Upper lobe of left lung (tissue), 4 donors: ENCODE data around the gene CYBRD1.

Experiments
- POLR2A ChIP-seq, 4 donors: fragments of 450-650 bp; IDR thresholded peaks; one replicate each; pipeline ENCODE4 v1.5.1; 2016 to 2017; ENCODE audit warnings: antibody characterized with exemption in 4 of 4, mild to moderate bottlenecking in 2 of 4
- TF ChIP-seq, protein P1 (sequence below), 6 experiments: fragments of 450-650 bp in 4 of 6; fragments of 200-600 bp in 2 of 6; sonication (generic) in 2 of 6; IDR thresholded peaks; one replicate each; pipeline ENCODE4 v1.5.1; 2016 to 2019; ENCODE audit warnings: antibody characterized with exemption in 6 of 6

DNA sequence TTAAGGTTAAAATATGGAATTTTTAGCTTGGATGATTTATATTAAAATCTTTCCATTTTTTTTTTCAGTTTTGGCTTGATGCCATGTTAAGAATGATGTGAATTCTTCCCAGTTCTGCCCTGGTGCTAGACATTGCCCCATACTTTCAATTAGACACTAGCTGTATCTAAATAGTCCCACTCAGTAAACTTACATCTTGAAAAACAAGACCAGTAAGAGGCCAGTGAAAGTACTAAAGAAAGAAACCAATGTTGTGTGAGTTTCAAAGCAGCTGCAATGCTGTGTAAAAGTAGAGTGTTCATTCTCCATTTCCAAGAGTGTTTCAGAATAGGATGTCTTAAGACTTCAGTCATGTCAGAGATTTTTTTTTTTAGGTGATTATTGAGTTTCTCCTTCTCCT, 40.0 kb upstream of the CYBRD1 start:
- TF ChIP-seq POLR2A (IDR thresholded peaks at IDR 0.05) = no peak
- TF ChIP-seq, protein P1, sequence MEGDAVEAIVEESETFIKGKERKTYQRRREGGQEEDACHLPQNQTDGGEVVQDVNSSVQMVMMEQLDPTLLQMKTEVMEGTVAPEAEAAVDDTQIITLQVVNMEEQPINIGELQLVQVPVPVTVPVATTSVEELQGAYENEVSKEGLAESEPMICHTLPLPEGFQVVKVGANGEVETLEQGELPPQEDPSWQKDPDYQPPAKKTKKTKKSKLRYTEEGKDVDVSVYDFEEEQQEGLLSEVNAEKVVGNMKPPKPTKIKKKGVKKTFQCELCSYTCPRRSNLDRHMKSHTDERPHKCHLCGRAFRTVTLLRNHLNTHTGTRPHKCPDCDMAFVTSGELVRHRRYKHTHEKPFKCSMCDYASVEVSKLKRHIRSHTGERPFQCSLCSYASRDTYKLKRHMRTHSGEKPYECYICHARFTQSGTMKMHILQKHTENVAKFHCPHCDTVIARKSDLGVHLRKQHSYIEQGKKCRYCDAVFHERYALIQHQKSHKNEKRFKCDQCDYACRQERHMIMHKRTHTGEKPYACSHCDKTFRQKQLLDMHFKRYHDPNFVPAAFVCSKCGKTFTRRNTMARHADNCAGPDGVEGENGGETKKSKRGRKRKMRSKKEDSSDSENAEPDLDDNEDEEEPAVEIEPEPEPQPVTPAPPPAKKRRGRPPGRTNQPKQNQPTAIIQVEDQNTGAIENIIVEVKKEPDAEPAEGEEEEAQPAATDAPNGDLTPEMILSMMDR (IDR thresholded peaks at IDR 0.05) = no peak
